ENCODE data around the gene PITX3. TPM values are rescaled to one million over a fixed set of nuclear protein-coding genes. Genes with fewer than 3 reads are reported as not detected.

PITX3 gene
- total and polyA plus RNA-seq, 2 donors (not counting 3 experiments of a cell fraction or from before 2014, with no cell fraction given) = not detected

GRCh38 chr10:102242118-102242485 is 790 bp upstream of the PITX3 start:
- no peaks in the 10 kb centered on the region for H3K9me1 ChIP-seq (replicated peaks; ENCODE audit: control insufficient read depth, extremely low read depth, insufficient read depth, low read length)
- POLR2A ChIA-PET = no interaction called here
- H3K9ac ChIP-seq (replicated peaks; ENCODE audit: extremely low read depth, insufficient read depth, low read length) = no peak overlapping the region
- peaks cover 27% of the 10 kb centered on the region for H3K4me1 ChIP-seq (ENCODE audit: control insufficient read depth, extremely low read depth, insufficient read depth, low read length)
- no peak overlapping the region for H3K27ac ChIP-seq (ENCODE audit: insufficient read depth, low read depth, low read length)
- TF ChIP-seq POLR2A (IDR thresholded peaks at IDR 0.05; ENCODE audit: low read depth, low read length) (no peak), EZH2 (IDR thresholded peaks at IDR 0.05; ENCODE audit: borderline replicate concordance, low read depth, low read length, severe bottlenecking) (no peak), CTCF (IDR thresholded peaks at IDR 0.05; ENCODE audit: extremely low read depth in 1 of 2, insufficient read depth in 1 of 2, low read depth in 1 of 2, low read length in 2 of 2) (no peak), POLR2AphosphoS5 (IDR thresholded peaks at IDR 0.05; ENCODE audit: insufficient read depth, low read depth, low read length) (no peak), FOS (IDR thresholded peaks at IDR 0.05; ENCODE audit: borderline replicate concordance, insufficient read depth, low read length) (no peak), MAX (IDR thresholded peaks at IDR 0.05; ENCODE audit: insufficient read depth, insufficient read length) (no peak), JUN (IDR thresholded peaks at IDR 0.05; ENCODE audit: borderline replicate concordance, insufficient read depth, insufficient read length, low read depth) (no peak), MYC (IDR thresholded peaks at IDR 0.05; ENCODE audit: low read depth, low read length) (no peak), GATA2 (IDR thresholded peaks at IDR 0.05; ENCODE audit: insufficient read depth, insufficient read length, low read depth, low read length) (no peak)
- DNase-seq (ENCODE audit: low read depth, low spot score) (no peak), FAIRE-seq (no peak)
- intact Hi-C loops (cut with micrococcal nuclease) = no loop called here
- H3K9me3 ChIP-seq (replicated peaks; ENCODE audit: control insufficient read depth, insufficient read depth, low read length) = no peaks in the 10 kb centered on the region
- dilution Hi-C loops (cut with MboI; ENCODE audit: extremely low pct_ligation_motif_present, low sequenced_read_pairs) = loop anchor here (25.0 kb wide), 1 partner anchor 120 kb away; no protein-coding TSS in a partner anchor
- H3K4me2 ChIP-seq (ENCODE audit: insufficient read depth, low read length) = peak overlapping the region; percentile 86
- CTCF ChIA-PET = interaction anchor here (0.9 to 17.3 kb wide), 3 partner anchors 11 to 108 kb away, joined by 4 to 1402 read pairs (median 47); partner anchors contain the start of gene ELOVL3
- peaks cover 31 to 33% of the 10 kb centered on the region in 2 experiments for H3K27me3 ChIP-seq (ENCODE audit: control insufficient read depth in 2 of 2, insufficient read depth in 2 of 2, low read length in 2 of 2)
- H3K36me3 ChIP-seq (ENCODE audit: control insufficient read depth in 2 of 2, extremely low read depth in 1 of 2, insufficient read depth in 2 of 2, low read length in 2 of 2) = no peaks in the 10 kb centered on the region
- H3K4me3 ChIP-seq (replicated peaks in 1 of 3; ENCODE audit: insufficient read depth in 1 of 3, low read depth in 1 of 3, low read length in 3 of 3) = peak overlapping the region; percentile 36 to 58 (median 42)
- BruUV-seq (replicated peaks) = no TSS peak
- peak overlapping the region; percentile 95 for H2AFZ ChIP-seq (ENCODE audit: low read depth, low read length)
- H4K20me1 ChIP-seq (replicated peaks; ENCODE audit: control insufficient read depth, extremely low read depth, insufficient read depth, low read length) = no peaks in the 10 kb centered on the region
- H3K79me2 ChIP-seq (ENCODE audit: control insufficient read depth, insufficient read depth, low read length) = peaks cover 15% of the 10 kb centered on the region
